Activated B cell treated with CpG ODN at 0.5 μM for 24 hours (primary cell): ENCODE data around the gene PTTG1IP. TPM values are rescaled to one million over a fixed set of nuclear protein-coding genes. Genes with fewer than 3 reads are reported as not detected.

Experiments
- ATAC-seq: fragments of 200-7000 bp; cut with Tn5 transposase; one replicate; pipeline ENCODE4 v1.10.0; 2021; ENCODE audit warnings: low read depth, mild to moderate bottlenecking, moderate library complexity
- CTCF ChIA-PET: fragments of 350-600 bp; sonication (Branson Sonifier 250); formaldehyde crosslinking; loops from one replicate; lab custom pipeline; 2021; ENCODE audit warnings: antibody characterized with exemption; lab: Charles Lee
- POLR2A ChIA-PET: fragments of 350-600 bp; sonication (Branson Sonifier 250); formaldehyde crosslinking; loops from one replicate; lab custom pipeline; 2021; ENCODE audit warnings: antibody characterized with exemption; lab: Charles Lee
- DNase-seq: peaks from one replicate; pipeline ENCODE4 v3.0.0; 2022
- H3K27ac Mint-ChIP-seq: one replicate; pipeline ENCODE4 v1.8.0; 2020; ENCODE audit warnings: mixed read lengths
- H3K27me3 Mint-ChIP-seq: one replicate; pipeline ENCODE4 v1.8.0; 2021; ENCODE audit warnings: mixed read lengths
- H3K36me3 Mint-ChIP-seq: one replicate; pipeline ENCODE4 v1.8.0; 2021; ENCODE audit warnings: low read depth, mixed read lengths
- H3K4me1 Mint-ChIP-seq: one replicate; pipeline ENCODE4 v1.8.0; 2021; ENCODE audit warnings: mixed read lengths
- H3K4me3 Mint-ChIP-seq: one replicate; pipeline ENCODE4 v1.8.0; 2020; ENCODE audit warnings: mild to moderate bottlenecking, mixed read lengths
- H3K9me3 Mint-ChIP-seq: one replicate; pipeline ENCODE4 v1.8.0; 2020; ENCODE audit warnings: mixed read lengths
- CTCF ChIP-seq: fragments of 200-600 bp; IDR thresholded peaks from one replicate; pipeline ENCODE4 v1.8.0; 2022; ENCODE audit warnings: antibody characterized with exemption, mild to moderate bottlenecking
- intact Hi-C: fragments of 100-400 bp; cut with micrococcal nuclease; formaldehyde crosslinking; loops from one replicate; pipeline ENCODE4 v1.15.1; 2024
- total RNA-seq: library from RNA; stranded (reverse); gene quantifications from 2 replicates; pipeline ENCODE4 v1.2.3, GENCODE V29; 2022

Gene PTTG1IP
- total RNA-seq, 1 donor from 2014 or later, result 36.6 TPM

DNA sequence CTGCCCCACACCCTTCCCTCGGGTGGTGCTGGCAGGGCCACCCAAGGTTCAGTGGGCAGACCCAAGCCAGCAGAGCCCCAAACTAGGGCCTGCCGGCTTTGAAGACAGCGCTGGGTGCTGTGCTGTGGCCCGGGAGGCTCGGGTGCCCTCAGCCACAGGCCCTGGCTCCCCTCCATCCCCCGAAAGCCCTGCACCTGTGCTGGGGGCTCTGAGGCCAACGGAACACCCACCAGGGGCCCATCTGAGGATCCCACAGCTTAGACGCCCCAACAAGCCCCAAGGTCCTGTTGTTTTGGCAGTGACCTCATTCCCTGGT is 38.6 kb upstream of the PTTG1IP start:
- intact Hi-C loops, result loop anchor here (1.0 kb wide), 1 partner anchor 8 kb away; the partner anchor contains the start of gene ITGB2
- no peak for TF ChIP-seq CTCF
- Mint-ChIP-seq H3K27ac (peak overlapping the region; percentile 57), H3K36me3 (peaks cover 19% of the 10 kb centered on the region), H3K4me1 (peaks cover 92% of the 10 kb centered on the region), H3K9me3 (no peaks in the 10 kb centered on the region), H3K4me3 (peak overlapping the region; percentile 35), H3K27me3 (no peaks in the 10 kb centered on the region)
- ChIA-PET POLR2A (interaction anchor here (1.2 to 5.2 kb wide), 3 partner anchors 9 to 19 kb away, joined by 4 to 63 read pairs (median 8); partner anchors contain the start of gene ITGB2), CTCF (interaction anchor here (1.1 to 1.7 kb wide), 3 partner anchors 18 to 113 kb away, joined by 3 to 9 read pairs (median 3); no protein-coding TSS in a partner anchor)
- no peak for DNase-seq
- ATAC-seq, result no peak

DNA sequence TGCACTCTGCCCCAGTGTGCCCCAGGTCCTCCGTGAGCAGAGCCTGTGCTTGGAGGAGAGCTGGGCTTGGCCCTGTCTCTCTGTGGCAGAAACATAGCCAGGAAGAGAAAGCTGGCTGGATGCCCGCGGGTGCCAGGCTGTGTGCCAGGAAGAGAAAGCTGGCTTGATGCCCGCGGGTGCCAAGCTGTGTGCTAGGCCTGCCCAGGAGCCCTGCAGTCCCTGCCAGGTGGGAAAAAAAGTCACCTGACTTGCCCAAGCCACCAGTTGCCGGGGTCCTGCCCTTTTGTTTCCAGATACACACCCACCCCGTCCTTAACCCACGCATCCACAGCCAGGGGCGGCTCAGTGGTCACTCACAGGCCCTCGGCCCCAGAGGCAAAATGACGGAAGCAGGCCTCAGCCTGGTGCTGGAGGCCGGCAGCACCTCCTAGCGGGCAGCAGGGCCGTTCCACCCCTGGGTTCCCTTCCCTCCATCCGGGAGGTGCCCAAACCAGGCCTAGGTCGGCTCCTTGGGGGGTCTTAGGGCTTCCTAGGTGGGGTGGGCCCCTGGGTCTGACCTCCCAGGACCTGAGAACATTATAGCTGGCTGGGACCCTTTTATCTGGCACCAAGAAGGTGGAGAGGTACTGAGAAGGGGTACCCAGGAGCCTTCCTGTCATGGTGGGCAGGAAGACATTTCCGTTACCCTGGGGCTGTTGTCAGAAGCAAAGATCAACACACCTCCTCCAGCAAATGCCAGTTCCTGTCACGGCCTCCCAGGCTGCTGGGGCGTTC is 38.1 kb upstream of the PTTG1IP start:
- peak overlapping the region; percentile 57 for H3K27ac Mint-ChIP-seq

GRCh38 chr21:44911068-44911383 is 37.5 kb upstream of the PTTG1IP start:
- CTCF ChIA-PET, result interaction anchor here (0.7 to 1.7 kb wide), 5 partner anchors 16 to 118 kb away, joined by 3 to 9 read pairs (median 3); no protein-coding TSS in a partner anchor
- Mint-ChIP-seq H3K27ac (peak overlapping the region; percentile 57), H3K4me1 (peaks cover 87% of the 10 kb centered on the region), H3K9me3 (no peaks in the 10 kb centered on the region), H3K27me3 (no peaks in the 10 kb centered on the region), H3K36me3 (peaks cover 24% of the 10 kb centered on the region), H3K4me3 (peak overlapping the region; percentile 58)
- DNase-seq (no peak), ATAC-seq (no peak)
- intact Hi-C loops, result loop anchor here (2.0 kb wide), 1 partner anchor 16 kb away; no protein-coding TSS in a partner anchor
- POLR2A ChIA-PET, result interaction anchor here (0.6 to 5.2 kb wide), 5 partner anchors 10 to 504 kb away, joined by 3 to 63 read pairs (median 5); partner anchors contain the start of genes ITGB2 and SLX9
- TF ChIP-seq CTCF, result no peak

More for the DNA sequence above, 38.1 kb upstream of the PTTG1IP start:
- H3K27me3 Mint-ChIP-seq, result no peaks in the 10 kb centered on the region
- intact Hi-C loops, result loop anchor here (1.0 to 2.0 kb wide), 2 partner anchors 9 to 15 kb away; partner anchors contain the start of gene ITGB2
- no peak for DNase-seq
- peak; percentile 36 for ATAC-seq
- peaks cover 88% of the 10 kb centered on the region for H3K4me1 Mint-ChIP-seq
- POLR2A ChIA-PET, result interaction anchor here (0.6 to 5.2 kb wide), 5 partner anchors 9 to 36 kb away, joined by 3 to 63 read pairs (median 5); partner anchors contain the start of genes ITGB2 and SLX9
- TF ChIP-seq CTCF, result no peak
- H3K9me3 Mint-ChIP-seq, result no peaks in the 10 kb centered on the region
- peaks cover 19% of the 10 kb centered on the region for H3K36me3 Mint-ChIP-seq
- peak overlapping the region; percentile 58 for H3K4me3 Mint-ChIP-seq
- CTCF ChIA-PET, result interaction anchor here (0.7 to 1.7 kb wide), 5 partner anchors 17 to 118 kb away, joined by 3 to 9 read pairs (median 3); no protein-coding TSS in a partner anchor

DNA sequence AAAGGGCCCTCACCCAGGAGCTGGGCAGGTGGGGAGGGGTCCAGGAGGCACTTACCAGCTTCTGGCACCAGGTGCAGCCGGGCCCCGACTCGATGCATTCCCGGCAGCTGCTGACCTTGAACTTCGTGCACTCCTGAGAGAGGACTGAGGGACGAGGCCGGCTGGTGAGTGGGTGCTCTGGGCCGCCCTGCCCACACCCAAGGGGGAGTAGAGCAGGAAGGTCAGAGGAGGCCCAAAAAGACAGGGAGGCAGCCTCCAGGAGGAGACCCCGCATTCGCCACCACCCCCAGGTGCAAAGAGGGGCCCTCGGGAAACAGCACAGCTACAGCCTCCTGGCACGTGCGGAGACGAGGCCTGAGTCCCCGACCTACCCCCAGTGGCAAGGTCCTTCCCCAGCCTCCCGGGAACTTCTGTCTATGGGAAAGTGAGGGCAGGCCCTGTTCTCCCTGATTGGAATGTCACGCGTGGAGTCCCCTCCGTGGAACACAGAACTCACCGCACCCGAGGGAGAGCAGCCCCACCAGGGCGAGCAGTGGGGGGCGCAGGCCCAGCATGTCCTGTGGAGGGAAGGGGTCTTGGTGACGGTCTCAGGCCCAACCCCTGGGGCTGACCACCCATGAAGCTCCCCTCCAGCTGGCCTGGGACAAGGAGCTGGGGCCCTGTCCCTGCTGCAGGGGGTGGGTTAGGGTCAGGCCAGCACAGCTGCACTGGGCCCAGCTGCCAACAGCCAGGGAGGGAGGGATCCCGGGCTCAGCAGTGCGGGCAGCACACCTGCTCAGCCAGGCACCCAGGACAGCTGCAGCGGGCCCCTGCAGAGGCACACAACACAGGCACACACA is 37.0 kb upstream of the PTTG1IP start:
- intact Hi-C loops, result loop anchor here (2.0 kb wide), 1 partner anchor 16 kb away; no protein-coding TSS in a partner anchor
- ATAC-seq (no peak), DNase-seq (no peak)
- no peak for TF ChIP-seq CTCF
- ChIA-PET CTCF (interaction anchor here (0.7 to 1.7 kb wide), 6 partner anchors 10 to 117 kb away, joined by 3 to 9 read pairs (median 3); partner anchors contain the start of gene ITGB2), POLR2A (interaction anchor here (0.6 to 5.2 kb wide), 6 partner anchors 11 to 503 kb away, joined by 3 to 63 read pairs (median 4); partner anchors contain the start of genes ITGB2 and SLX9)
- no peak overlapping the region for H3K4me3 Mint-ChIP-seq
- H3K27me3 Mint-ChIP-seq, result no peaks in the 10 kb centered on the region
- peaks cover 26% of the 10 kb centered on the region for H3K36me3 Mint-ChIP-seq
- H3K27ac Mint-ChIP-seq, result peak overlapping the region; percentile 56
- H3K4me1 Mint-ChIP-seq, result peaks cover 83% of the 10 kb centered on the region
- H3K9me3 Mint-ChIP-seq, result no peaks in the 10 kb centered on the region
